Osteocyte (in vitro differentiated cells): ENCODE data around the gene C1QTNF8. TPM values are rescaled to one million over a fixed set of nuclear protein-coding genes. Genes with fewer than 3 reads are reported as not detected.

Experiments
- DNase-seq: peaks from one replicate; pipeline ENCODE4 v3.0.0; 2021; ENCODE audit warnings: mixed read lengths; ENCODE audit not compliant: unreplicated experiment; ENCODE audit errors: extremely low spot score
- H3K27ac Mint-ChIP-seq: one replicate; pipeline ENCODE4 v1.8.0; 2021; ENCODE audit warnings: mild to moderate bottlenecking, mixed read lengths; ENCODE audit not compliant: unreplicated experiment
- H3K27me3 Mint-ChIP-seq: one replicate; pipeline ENCODE4 v1.8.0; 2021; ENCODE audit warnings: mixed read lengths; ENCODE audit not compliant: unreplicated experiment
- H3K36me3 Mint-ChIP-seq: one replicate; pipeline ENCODE4 v1.8.0; 2021; ENCODE audit warnings: mixed read lengths; ENCODE audit not compliant: unreplicated experiment
- H3K4me1 Mint-ChIP-seq: one replicate; pipeline ENCODE4 v1.8.0; 2021; ENCODE audit warnings: mixed read lengths; ENCODE audit not compliant: unreplicated experiment
- H3K4me3 Mint-ChIP-seq: one replicate; pipeline ENCODE4 v1.8.0; 2021; ENCODE audit warnings: mild to moderate bottlenecking, moderate library complexity, mixed read lengths; ENCODE audit not compliant: unreplicated experiment
- H3K9me3 Mint-ChIP-seq: one replicate; pipeline ENCODE4 v1.8.0; 2021; ENCODE audit warnings: mixed read lengths; ENCODE audit not compliant: unreplicated experiment
- total RNA-seq: library from RNA; stranded (reverse); gene quantifications from 2 replicates; pipeline ENCODE4 v1.2.1, GENCODE V29; 2021
- TF ChIP-seq, protein P1 (sequence below): fragments of 200-600 bp; sonication (generic); IDR thresholded peaks from 2 replicates; pipeline ENCODE4 v1.5.0; 2021; ENCODE audit warnings: antibody characterized with exemption, mild to moderate bottlenecking, moderate library complexity

The C1QTNF8 gene
- total RNA-seq, 1 donor from 2014 or later: not detected

DNA sequence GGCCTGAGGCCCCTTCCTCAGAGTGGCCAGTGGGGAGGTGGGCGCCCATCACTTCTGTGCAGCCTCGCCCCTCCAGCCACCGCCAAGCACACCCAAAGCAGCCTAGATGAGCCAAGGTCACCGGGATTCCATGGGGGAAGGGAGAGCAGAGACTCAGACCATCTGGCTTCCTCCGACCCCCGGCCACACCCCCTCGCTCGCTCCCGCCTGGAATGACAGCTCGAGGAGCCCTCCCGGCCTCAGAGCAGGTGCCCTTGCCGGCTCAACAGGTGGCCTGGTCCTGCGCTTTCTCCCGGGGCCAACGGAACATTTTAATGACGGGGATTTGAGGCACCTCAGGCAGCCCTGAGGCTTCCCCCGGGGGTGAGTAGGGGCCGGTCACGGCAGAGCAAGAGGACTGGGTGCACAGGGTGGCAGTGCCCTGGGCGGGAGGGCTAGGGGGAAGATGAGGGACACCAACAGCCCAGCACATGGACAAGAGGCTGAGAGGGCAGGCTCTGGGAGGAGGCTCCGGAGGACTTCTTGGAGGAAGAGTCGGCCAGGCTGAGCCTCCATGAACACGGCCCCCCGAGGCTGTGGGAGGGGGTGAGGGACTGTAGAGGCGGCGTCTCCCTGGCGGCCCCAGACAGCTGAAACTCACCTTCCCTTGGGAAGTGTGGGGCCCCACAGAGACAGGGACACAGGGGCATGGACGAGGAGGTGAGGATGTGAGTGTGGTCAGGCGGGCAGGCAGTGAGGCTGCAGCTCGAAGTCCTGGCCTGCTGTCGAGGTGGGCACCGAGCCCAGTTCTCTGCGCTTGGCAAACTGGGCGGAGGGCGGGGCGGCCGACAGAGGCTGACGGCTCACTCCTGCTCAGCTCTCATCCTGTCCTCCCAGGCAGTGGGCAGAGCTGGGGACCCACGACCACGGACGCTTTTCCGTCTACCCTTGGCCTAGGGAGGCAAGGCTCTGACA is 12.5 kb upstream of the C1QTNF8 start:
- TF ChIP-seq, protein P1, sequence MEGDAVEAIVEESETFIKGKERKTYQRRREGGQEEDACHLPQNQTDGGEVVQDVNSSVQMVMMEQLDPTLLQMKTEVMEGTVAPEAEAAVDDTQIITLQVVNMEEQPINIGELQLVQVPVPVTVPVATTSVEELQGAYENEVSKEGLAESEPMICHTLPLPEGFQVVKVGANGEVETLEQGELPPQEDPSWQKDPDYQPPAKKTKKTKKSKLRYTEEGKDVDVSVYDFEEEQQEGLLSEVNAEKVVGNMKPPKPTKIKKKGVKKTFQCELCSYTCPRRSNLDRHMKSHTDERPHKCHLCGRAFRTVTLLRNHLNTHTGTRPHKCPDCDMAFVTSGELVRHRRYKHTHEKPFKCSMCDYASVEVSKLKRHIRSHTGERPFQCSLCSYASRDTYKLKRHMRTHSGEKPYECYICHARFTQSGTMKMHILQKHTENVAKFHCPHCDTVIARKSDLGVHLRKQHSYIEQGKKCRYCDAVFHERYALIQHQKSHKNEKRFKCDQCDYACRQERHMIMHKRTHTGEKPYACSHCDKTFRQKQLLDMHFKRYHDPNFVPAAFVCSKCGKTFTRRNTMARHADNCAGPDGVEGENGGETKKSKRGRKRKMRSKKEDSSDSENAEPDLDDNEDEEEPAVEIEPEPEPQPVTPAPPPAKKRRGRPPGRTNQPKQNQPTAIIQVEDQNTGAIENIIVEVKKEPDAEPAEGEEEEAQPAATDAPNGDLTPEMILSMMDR: no peak
- Mint-ChIP-seq H3K27me3 (peaks cover 7% of the 10 kb centered on the region), H3K36me3 (no peaks in the 10 kb centered on the region), H3K4me1 (no peaks in the 10 kb centered on the region), H3K27ac (no peak overlapping the region), H3K9me3 (no peaks in the 10 kb centered on the region), H3K4me3 (no peak overlapping the region)
- DNase-seq: no peak

DNA sequence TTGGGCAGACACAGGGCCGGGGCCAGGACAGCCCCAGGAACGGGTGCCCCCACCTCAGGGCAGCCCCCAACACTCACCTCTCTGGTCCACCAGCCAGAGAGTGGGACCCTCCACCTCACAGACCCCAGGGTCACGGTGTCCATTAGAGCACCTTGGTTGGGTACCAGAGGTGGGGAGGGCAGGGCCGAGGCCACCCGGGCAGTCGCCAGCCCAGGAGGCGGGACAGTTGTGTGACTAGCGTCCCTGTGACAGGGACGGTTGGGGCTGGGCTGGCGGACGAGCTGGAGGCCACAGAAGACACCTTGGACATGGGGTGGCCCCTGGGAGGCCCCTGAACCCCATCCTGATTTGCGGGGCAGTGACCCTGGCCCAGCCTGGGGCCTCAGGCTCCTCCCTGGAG is 11.7 kb upstream of the C1QTNF8 start:
- Mint-ChIP-seq H3K4me3 (no peak overlapping the region), H3K4me1 (no peaks in the 10 kb centered on the region), H3K27me3 (peaks cover 7% of the 10 kb centered on the region), H3K27ac (no peak overlapping the region), H3K36me3 (no peaks in the 10 kb centered on the region), H3K9me3 (no peaks in the 10 kb centered on the region)
- DNase-seq: no peak
- TF ChIP-seq, protein P1: no peak

DNA sequence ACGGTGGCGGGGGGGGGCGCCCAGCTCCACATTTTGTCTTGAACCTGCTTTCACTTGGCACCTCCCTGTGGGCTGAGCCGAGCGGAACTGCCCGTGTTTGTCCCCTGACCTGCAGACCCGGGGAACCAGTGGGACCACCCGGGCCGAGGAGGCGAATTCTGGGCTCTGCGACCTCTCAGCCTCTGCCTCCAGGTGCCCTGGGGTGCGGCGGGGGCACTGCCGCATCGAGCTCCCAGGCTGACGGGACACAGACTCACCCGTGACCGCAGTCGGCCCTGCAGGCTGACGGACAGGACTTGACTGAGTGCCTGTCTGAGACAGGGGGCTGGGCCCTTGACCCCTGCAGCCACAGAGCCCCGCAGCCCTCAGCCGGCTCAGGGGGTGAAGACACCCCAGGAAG is 11.1 kb upstream of the C1QTNF8 start:
- H3K27ac Mint-ChIP-seq: no peak overlapping the region
- TF ChIP-seq, protein P1: no peak
- no peak overlapping the region for H3K4me3 Mint-ChIP-seq
- H3K36me3 Mint-ChIP-seq: no peaks in the 10 kb centered on the region
- H3K9me3 Mint-ChIP-seq: no peaks in the 10 kb centered on the region
- no peaks in the 10 kb centered on the region for H3K4me1 Mint-ChIP-seq
- peaks cover 7% of the 10 kb centered on the region for H3K27me3 Mint-ChIP-seq
- no peak for DNase-seq

DNA sequence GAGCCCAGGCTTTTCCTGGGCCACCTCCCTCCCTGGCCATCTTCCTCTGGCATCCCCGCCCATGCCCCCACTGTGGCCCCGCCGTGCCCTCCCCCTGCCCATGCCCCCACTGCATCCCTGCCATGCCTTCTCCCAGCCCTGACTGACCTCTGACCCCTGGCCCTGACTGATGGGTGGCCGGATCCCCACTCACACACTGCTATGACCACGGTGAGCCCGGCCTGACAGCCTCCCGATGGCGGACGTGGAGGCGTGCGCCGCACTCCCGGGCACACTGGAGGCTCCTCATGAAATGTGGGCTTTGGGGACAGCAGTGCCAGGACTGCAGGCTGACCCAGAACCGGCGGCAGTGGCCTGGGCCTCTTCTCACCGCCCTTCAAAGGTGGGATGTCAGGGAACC is 10.6 kb upstream of the C1QTNF8 start:
- Mint-ChIP-seq H3K9me3 (no peaks in the 10 kb centered on the region), H3K4me1 (no peaks in the 10 kb centered on the region), H3K27ac (no peak overlapping the region), H3K27me3 (peaks cover 7% of the 10 kb centered on the region), H3K4me3 (no peak overlapping the region), H3K36me3 (no peaks in the 10 kb centered on the region)
- TF ChIP-seq, protein P1: no peak
- DNase-seq: no peak

DNA sequence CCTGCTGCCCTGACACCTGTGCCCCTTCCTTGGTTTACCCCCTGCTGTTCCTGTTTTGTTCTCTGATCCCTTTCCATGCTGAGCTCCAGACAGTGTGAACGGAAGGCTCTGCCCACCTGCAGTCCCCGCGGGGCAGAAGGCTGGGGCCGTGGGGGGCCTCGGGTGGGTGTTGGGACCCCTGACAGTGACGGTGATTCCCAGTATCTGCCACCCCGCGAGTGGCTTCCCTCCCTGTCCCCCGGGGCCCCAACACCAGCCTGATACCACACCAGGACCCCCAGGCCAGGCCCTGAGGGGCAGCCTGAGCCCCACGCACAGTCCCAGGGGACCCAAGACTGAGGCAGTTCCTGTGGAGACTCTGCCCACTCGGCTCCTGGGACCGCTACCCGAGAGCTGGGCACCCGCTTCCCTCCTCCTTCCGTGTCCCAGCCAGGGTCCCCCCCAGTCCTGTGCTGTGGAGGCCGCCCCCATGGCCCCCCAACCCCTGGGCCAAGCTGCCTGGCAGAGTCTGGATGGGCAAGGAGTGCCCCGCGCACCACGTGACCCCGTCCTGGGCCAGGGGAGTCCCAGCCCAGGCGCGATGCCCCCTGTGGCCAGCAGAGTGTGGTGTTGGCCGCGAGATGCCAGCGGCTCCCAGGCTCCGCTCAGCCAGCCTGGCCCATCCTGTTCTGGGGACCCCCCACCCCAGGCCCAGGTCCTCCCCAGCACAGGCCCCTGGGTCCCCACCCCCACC is 10.0 kb upstream of the C1QTNF8 start:
- Mint-ChIP-seq H3K9me3 (no peaks in the 10 kb centered on the region), H3K4me1 (no peaks in the 10 kb centered on the region), H3K27ac (no peak overlapping the region), H3K36me3 (no peaks in the 10 kb centered on the region), H3K27me3 (peaks cover 7% of the 10 kb centered on the region), H3K4me3 (no peak overlapping the region)
- peak; percentile 93 for DNase-seq
- TF ChIP-seq, protein P1: peak; percentile 98
